ENCODE measurements around the gene NSDHL. TPM values are rescaled to one million over a fixed set of nuclear protein-coding genes. Genes with fewer than 3 reads are reported as not detected.

Gene NSDHL
- total and polyA plus RNA-seq, 7 donors, result 6.1 to 32.5 (median 9.9) TPM

GRCh38 chrX:152918707-152919106 is 87.8 kb downstream of the NSDHL start:
- Histone ChIP-seq H3K9me3 (no peaks in the 10 kb centered on the region), H3K27ac (no peak overlapping the region), H3K4me3 (no peak overlapping the region), H3K36me3 (no peaks in the 10 kb centered on the region), H3K4me1 (no peaks in the 10 kb centered on the region), H3K27me3 (no peaks in the 10 kb centered on the region)
- no peak for TF ChIP-seq POLR2A (IDR thresholded peaks at IDR 0.05)
- no peak for TF ChIP-seq POLR2AphosphoS5 (IDR thresholded peaks at IDR 0.05)
- no peak for TF ChIP-seq CTCF (IDR thresholded peaks at IDR 0.05)
- no peak for TF ChIP-seq EP300 (IDR thresholded peaks at IDR 0.05)
- no peak for DNase-seq
- intact Hi-C loops (cut with DNase I), result no loop called here
- 72 to 75% methylated on average over 7 of the region's 7 CpGs for WGBS, 2 donors

Other genes starting within 250 kb of the NSDHL start
- gene GABRQ, start 193.2 kb upstream of the NSDHL start, total RNA-seq, result under 1 TPM in 1 of 4 donors, not detected in 3; under 0.01 TPM
- under 1 TPM in 1 of 3 donors, not detected in 2; 0.06 TPM for gene GABRQ, start 193.2 kb upstream of the NSDHL start, polyA plus RNA-seq
- not detected for gene MAGEA3, start 132.3 kb upstream of the NSDHL start, total RNA-seq
- gene MAGEA3, start 132.3 kb upstream of the NSDHL start, polyA plus RNA-seq, result not detected
- gene CSAG2, start 121.8 kb upstream of the NSDHL start, total RNA-seq, result not detected
- gene CSAG2, start 121.8 kb upstream of the NSDHL start, polyA plus RNA-seq, result not detected
- not detected for gene MAGEA2B, start 116.4 kb upstream of the NSDHL start, total RNA-seq
- gene MAGEA2B, start 116.4 kb upstream of the NSDHL start, polyA plus RNA-seq, result not detected
- gene CSAG1, start 97.3 kb upstream of the NSDHL start, total RNA-seq, result not detected
- gene CSAG1, start 97.3 kb upstream of the NSDHL start, polyA plus RNA-seq, result not detected
- not detected for gene MAGEA12, start 97.3 kb upstream of the NSDHL start, total RNA-seq
- gene MAGEA12, start 97.3 kb upstream of the NSDHL start, polyA plus RNA-seq, result not detected
- gene MAGEA2, start 77.2 kb upstream of the NSDHL start, total RNA-seq, result not detected
- not detected for gene MAGEA2, start 77.2 kb upstream of the NSDHL start, polyA plus RNA-seq
- not detected for gene CSAG3, start 71.8 kb upstream of the NSDHL start, total RNA-seq
- not detected for gene CSAG3, start 71.8 kb upstream of the NSDHL start, polyA plus RNA-seq
- gene MAGEA6, start 61.4 kb upstream of the NSDHL start, total RNA-seq, result not detected
- gene MAGEA6, start 61.4 kb upstream of the NSDHL start, polyA plus RNA-seq, result not detected
- gene CETN2, start 306 bp upstream of the NSDHL start, total RNA-seq, result 10 to 100 TPM; 44.3 to 56.4 (median 48.4) TPM
- gene CETN2, start 306 bp upstream of the NSDHL start, polyA plus RNA-seq, result 10 to 100 TPM; 22.7 to 32.4 (median 26.2) TPM
- 1 to 10 TPM in 3 of 4 donors, under 1 TPM in 1; 0.55 to 3.8 (median 2.6) TPM for gene ZNF185, start 67.0 kb downstream of the NSDHL start, total RNA-seq
- gene ZNF185, start 67.0 kb downstream of the NSDHL start, polyA plus RNA-seq, result 1 to 10 TPM; 1.8 to 4.2 (median 2.3) TPM
- gene PNMA5, start 163.1 kb downstream of the NSDHL start, total RNA-seq, result not detected
- under 1 TPM in 1 of 3 donors, not detected in 2; 0.03 TPM for gene PNMA5, start 163.1 kb downstream of the NSDHL start, polyA plus RNA-seq
- under 1 TPM in 3 of 4 donors, not detected in 1; 0.16 to 0.41 (median 0.36) TPM for gene PNMA3, start 225.4 kb downstream of the NSDHL start, total RNA-seq
- under 1 TPM in 1 of 3 donors, not detected in 2; 0.69 TPM for gene PNMA3, start 225.4 kb downstream of the NSDHL start, polyA plus RNA-seq
- gene PNMA6A, start 241.4 kb downstream of the NSDHL start, total RNA-seq, result 1 to 10 TPM in 2 of 4 donors, under 1 TPM in 2; 0.36 to 3.1 (median 1.1) TPM
- gene PNMA6A, start 241.4 kb downstream of the NSDHL start, polyA plus RNA-seq, result 1 to 10 TPM in 1 of 3 donors, under 1 TPM in 2; 0.23 to 1.1 (median 0.60) TPM

Measured in sigmoid colon (tissue), 7 donors.